GM12878 (cell line): ENCODE data around the gene PPP2R1B. TPM values are rescaled to one million over a fixed set of nuclear protein-coding genes. Genes with fewer than 3 reads are reported as not detected.

Source experiments
- CUX1 ChIP-seq: IDR thresholded peaks from 2 replicates; pipeline ENCODE4 v1.6.1; 2012; ENCODE audit warnings: improper control_type of control experiment, low read depth, low read length; ENCODE audit not compliant: insufficient replicate concordance
- MEF2A ChIP-seq: IDR thresholded peaks from 2 replicates; pipeline ENCODE4 v1.6.1; 2011; ENCODE audit warnings: low read depth, mild to moderate bottlenecking, low read length, moderate library complexity; ENCODE audit not compliant: insufficient read depth
- NR2F1 ChIP-seq: fragments of 450-650 bp; conservative IDR thresholded peaks from 2 replicates; pipeline ENCODE4 v1.6.1; 2017; ENCODE audit warnings: mild to moderate bottlenecking
- PAX5 ChIP-seq: IDR thresholded peaks from 2 replicates; pipeline ENCODE4 v1.6.1; 2011; ENCODE audit warnings: low read depth, low read length, borderline replicate concordance
- PBX3 ChIP-seq: IDR thresholded peaks from 2 replicates; pipeline ENCODE4 v1.6.1; 2011; ENCODE audit warnings: mild to moderate bottlenecking, low read depth, low read length, moderate library complexity; ENCODE audit not compliant: insufficient replicate concordance
- RFX5 ChIP-seq: IDR thresholded peaks from 2 replicates; pipeline ENCODE4 v1.6.1; 2011; ENCODE audit warnings: low read depth, low read length, improper control_type of control experiment
- WRNIP1 ChIP-seq: IDR thresholded peaks from 2 replicates; pipeline ENCODE4 v1.6.1; 2011; ENCODE audit warnings: low read depth, low read length, improper control_type of control experiment, borderline replicate concordance
- polyA plus RNA-seq, 11 experiments: library from polyadenylated mRNA; depleted of rRNA in 4 of 11; unstranded in 6 of 11; stranded (reverse) in 5 of 11; fragments of >200 nt; fragmentation: Nextera tagmentation in 4 of 11; fragmentation: Illumina TruSeq in 1 of 11; extraction: Ambion mirVana in 4 of 11; extraction: Trizol in 1 of 11; gene quantifications; 1 replicate in 1 of 11; 2 replicates in 10 of 11; pipeline versions ENCODE4 v1.2.1 to v1.2.3, GENCODE V29; 2011 to 2016; ENCODE audit warnings: inconsistent platforms in 2 of 11, missing spikeins in 2 of 11, low read depth in 1 of 11
- total RNA-seq, 4 experiments: library from RNA; depleted of rRNA in 3 of 4; stranded (reverse); fragments of >200 nt in 3 of 4; fragmentation: Illumina TruSeq in 1 of 4; extraction: Trizol in 1 of 4; gene quantifications; 2 replicates each; pipeline versions ENCODE4 v1.2.1 to v1.2.3, GENCODE V29; 2013 to 2021

PPP2R1B gene
- total and polyA plus RNA-seq, 10 of the 15 experiments (the other 5 are each of a cell fraction or from before 2014, with no cell fraction given) = 26.6 to 68.2 (median 35.7) TPM

GRCh38 chr11:111733611-111734088, 32.5 kb downstream of the PPP2R1B start (continued):
- no peak for TF ChIP-seq CUX1
- no peak for TF ChIP-seq MEF2A
- no peak for TF ChIP-seq RFX5
- TF ChIP-seq NR2F1 = no peak
- TF ChIP-seq PAX5 = no peak
- TF ChIP-seq PBX3 = no peak
- no peak for TF ChIP-seq WRNIP1
